Renal cortical epithelial cell (primary cell): ENCODE data around the gene SLC2A1. TPM values are rescaled to one million over a fixed set of nuclear protein-coding genes. Genes with fewer than 3 reads are reported as not detected.

Source experiments
- DNase-seq: peaks from one replicate; pipeline ENCODE4 v3.0.0-alpha.2; 2011; ENCODE audit warnings: low read depth
- total RNA-seq: library from RNA; depleted of rRNA; stranded (reverse); fragments of >200 nt; gene quantifications from 2 replicates; pipeline ENCODE4 v1.2.3, GENCODE V29; 2014

SLC2A1 gene
- total RNA-seq, result 413 and 578 TPM in 2 replicates

GRCh38 chr1:42958488-42959319, at the start of gene SLC2A1:
Gene SLC2A1 (minus strand): TSS chr1:42958868. CDS start chr1:42958651, 217 bp downstream.
- peak; percentile 80 for DNase-seq

- DNase-seq, result no peak
These were observed 48.9 kb upstream of the SLC2A1 start for GRCh38 chr1:43007377-43008114.

GRCh38 chr1:43005460-43006361, 47.0 kb upstream of the SLC2A1 start:
- no peak for DNase-seq

GRCh38 chr1:43004587-43005459, 46.2 kb upstream of the SLC2A1 start:
- no peak for DNase-seq

- DNase-seq, result no peak
These were observed 44.1 kb upstream of the SLC2A1 start for GRCh38 chr1:43002766-43003165.

- no peak for DNase-seq
These were observed 43.4 kb upstream of the SLC2A1 start for GRCh38 chr1:43002116-43002515.

- DNase-seq, result no peak
These were observed 42.8 kb upstream of the SLC2A1 start for GRCh38 chr1:43001434-43001833.

- no peak for DNase-seq
These were observed 41.6 kb upstream of the SLC2A1 start for GRCh38 chr1:43000271-43000670.

- DNase-seq, result peak; percentile 19
These were observed 40.6 kb upstream of the SLC2A1 start for GRCh38 chr1:42999308-42999707.

GRCh38 chr1:42998386-42998785, 39.7 kb upstream of the SLC2A1 start:
- no peak for DNase-seq

GRCh38 chr1:42996384-42996970, 37.8 kb upstream of the SLC2A1 start:
- DNase-seq, result no peak

GRCh38 chr1:42993502-42994136, 35.0 kb upstream of the SLC2A1 start:
- no peak for DNase-seq

- DNase-seq, result no peak
These were observed 33.4 kb upstream of the SLC2A1 start for GRCh38 chr1:42992054-42992571.

- no peak for DNase-seq
These were observed 32.2 kb upstream of the SLC2A1 start for GRCh38 chr1:42990757-42991346.

- no peak for DNase-seq
These were observed 25.0 kb upstream of the SLC2A1 start for GRCh38 chr1:42983693-42984092.

- no peak for DNase-seq
These were observed 24.6 kb upstream of the SLC2A1 start for GRCh38 chr1:42983253-42983652.

GRCh38 chr1:42982641-42983040, 24.0 kb upstream of the SLC2A1 start:
- DNase-seq, result no peak

GRCh38 chr1:42981871-42982270, 23.2 kb upstream of the SLC2A1 start:
- no peak for DNase-seq

GRCh38 chr1:42981255-42981805, 22.7 kb upstream of the SLC2A1 start:
- DNase-seq, result no peak
